Measurements from ENCODE around the gene LMAN1L.

DNA sequence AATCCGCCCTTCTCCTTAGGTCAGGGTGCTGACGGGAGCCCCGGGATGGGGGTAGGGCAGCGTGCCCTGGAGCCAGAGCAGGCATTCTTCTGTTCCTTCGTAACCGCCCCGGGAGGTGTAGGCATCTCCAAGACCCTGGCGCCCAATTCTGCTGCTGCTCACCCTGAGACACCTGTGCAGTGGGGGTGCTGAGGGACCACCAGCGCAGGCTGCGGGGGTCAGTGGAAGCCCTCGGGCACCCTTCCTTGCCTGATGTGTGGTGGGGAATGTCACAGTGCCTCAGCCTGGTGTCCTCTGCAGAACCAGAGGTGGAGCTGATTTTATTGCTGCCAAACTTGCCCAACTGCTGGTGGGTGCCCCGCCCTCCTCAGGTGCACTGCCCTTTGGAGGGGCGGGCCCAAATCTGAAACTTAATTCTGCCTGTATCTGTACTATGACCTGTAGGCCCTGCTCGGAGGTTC is 23.4 kb upstream of the LMAN1L start:
- TF ChIP-seq, protein P1, sequence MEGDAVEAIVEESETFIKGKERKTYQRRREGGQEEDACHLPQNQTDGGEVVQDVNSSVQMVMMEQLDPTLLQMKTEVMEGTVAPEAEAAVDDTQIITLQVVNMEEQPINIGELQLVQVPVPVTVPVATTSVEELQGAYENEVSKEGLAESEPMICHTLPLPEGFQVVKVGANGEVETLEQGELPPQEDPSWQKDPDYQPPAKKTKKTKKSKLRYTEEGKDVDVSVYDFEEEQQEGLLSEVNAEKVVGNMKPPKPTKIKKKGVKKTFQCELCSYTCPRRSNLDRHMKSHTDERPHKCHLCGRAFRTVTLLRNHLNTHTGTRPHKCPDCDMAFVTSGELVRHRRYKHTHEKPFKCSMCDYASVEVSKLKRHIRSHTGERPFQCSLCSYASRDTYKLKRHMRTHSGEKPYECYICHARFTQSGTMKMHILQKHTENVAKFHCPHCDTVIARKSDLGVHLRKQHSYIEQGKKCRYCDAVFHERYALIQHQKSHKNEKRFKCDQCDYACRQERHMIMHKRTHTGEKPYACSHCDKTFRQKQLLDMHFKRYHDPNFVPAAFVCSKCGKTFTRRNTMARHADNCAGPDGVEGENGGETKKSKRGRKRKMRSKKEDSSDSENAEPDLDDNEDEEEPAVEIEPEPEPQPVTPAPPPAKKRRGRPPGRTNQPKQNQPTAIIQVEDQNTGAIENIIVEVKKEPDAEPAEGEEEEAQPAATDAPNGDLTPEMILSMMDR (IDR thresholded peaks at IDR 0.05), result no peak
- TF ChIP-seq POLR2A (IDR thresholded peaks at IDR 0.05), result no peak
